Ishikawa (cell line): ENCODE data around the gene TTLL6.

Source experiments
- CEBPB ChIP-seq: IDR thresholded peaks from 2 replicates; pipeline ENCODE4 v1.6.1; 2012
- CREB1 ChIP-seq: IDR thresholded peaks from 2 replicates; pipeline ENCODE4 v1.6.1; 2012; ENCODE audit warnings: low read depth
- EGR1 ChIP-seq: IDR thresholded peaks from 2 replicates; pipeline ENCODE4 v1.6.1; 2012
- EP300 ChIP-seq: IDR thresholded peaks from 2 replicates; pipeline ENCODE4 v1.6.1; 2012; ENCODE audit warnings: borderline replicate concordance
- FOXM1 ChIP-seq: IDR thresholded peaks from 2 replicates; pipeline ENCODE4 v1.6.1; 2012; ENCODE audit warnings: low read depth, borderline replicate concordance
- RAD21 ChIP-seq: IDR thresholded peaks from 2 replicates; pipeline ENCODE4 v1.6.1; 2012; ENCODE audit warnings: low read depth
- TAF1 ChIP-seq: IDR thresholded peaks from 2 replicates; pipeline ENCODE4 v1.6.1; 2012; ENCODE audit warnings: low read depth, mild to moderate bottlenecking
- TCF12 ChIP-seq: IDR thresholded peaks from 2 replicates; pipeline ENCODE4 v1.6.1; 2012; ENCODE audit warnings: low read depth
- TEAD4 ChIP-seq: IDR thresholded peaks from 2 replicates; pipeline ENCODE4 v1.6.1; 2012
- YY1 ChIP-seq: IDR thresholded peaks from 2 replicates; pipeline ENCODE4 v1.6.1; 2012; ENCODE audit warnings: low read depth
- ZBTB7A ChIP-seq: IDR thresholded peaks from 2 replicates; pipeline ENCODE4 v1.6.1; 2012; ENCODE audit warnings: low read depth
- TF ChIP-seq, protein P1 (sequence below): IDR thresholded peaks from 2 replicates; pipeline ENCODE4 v1.6.1; 2012; ENCODE audit warnings: low read depth, mild to moderate bottlenecking
- TF ChIP-seq, protein P2 (sequence below): IDR thresholded peaks from 2 replicates; pipeline ENCODE4 v1.6.1; 2012
- TF ChIP-seq, protein P3 (sequence below): IDR thresholded peaks from 2 replicates; pipeline ENCODE4 v1.6.1; 2012

DNA sequence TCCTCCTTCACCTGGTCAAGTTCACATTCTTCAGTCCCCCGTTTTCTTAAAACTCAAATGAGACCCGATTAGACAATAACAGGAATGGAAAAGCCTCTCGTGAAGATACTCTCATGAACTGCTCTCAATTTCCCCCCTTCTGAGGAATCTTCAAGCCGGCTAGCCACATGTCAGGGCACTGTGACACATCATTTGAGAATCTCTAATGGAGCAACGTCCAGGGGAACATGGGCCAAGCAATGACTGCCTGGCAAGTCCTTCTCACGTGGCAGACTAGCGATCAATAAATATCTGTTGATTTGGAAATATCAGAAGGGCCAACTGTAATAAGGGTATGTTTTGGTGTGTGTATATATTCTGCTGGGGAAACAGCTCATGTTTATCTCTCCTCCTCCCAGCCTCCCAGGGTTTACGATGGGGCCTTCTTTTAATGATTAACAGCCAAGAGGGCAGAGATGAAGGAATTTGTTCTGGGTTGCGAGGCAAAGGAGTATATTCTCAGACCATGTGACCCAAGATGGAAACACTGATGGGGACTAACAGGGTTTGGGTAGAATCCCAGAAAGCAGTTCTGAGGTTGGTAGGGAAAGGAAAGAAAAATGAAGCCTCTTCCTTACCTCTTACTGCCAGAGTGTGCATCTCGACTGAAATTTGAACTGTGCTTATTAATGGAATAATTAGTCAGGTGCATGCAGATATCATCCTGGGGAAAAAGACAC lies 21.4 kb downstream of the TTLL6 start:
- TF ChIP-seq, protein P1, sequence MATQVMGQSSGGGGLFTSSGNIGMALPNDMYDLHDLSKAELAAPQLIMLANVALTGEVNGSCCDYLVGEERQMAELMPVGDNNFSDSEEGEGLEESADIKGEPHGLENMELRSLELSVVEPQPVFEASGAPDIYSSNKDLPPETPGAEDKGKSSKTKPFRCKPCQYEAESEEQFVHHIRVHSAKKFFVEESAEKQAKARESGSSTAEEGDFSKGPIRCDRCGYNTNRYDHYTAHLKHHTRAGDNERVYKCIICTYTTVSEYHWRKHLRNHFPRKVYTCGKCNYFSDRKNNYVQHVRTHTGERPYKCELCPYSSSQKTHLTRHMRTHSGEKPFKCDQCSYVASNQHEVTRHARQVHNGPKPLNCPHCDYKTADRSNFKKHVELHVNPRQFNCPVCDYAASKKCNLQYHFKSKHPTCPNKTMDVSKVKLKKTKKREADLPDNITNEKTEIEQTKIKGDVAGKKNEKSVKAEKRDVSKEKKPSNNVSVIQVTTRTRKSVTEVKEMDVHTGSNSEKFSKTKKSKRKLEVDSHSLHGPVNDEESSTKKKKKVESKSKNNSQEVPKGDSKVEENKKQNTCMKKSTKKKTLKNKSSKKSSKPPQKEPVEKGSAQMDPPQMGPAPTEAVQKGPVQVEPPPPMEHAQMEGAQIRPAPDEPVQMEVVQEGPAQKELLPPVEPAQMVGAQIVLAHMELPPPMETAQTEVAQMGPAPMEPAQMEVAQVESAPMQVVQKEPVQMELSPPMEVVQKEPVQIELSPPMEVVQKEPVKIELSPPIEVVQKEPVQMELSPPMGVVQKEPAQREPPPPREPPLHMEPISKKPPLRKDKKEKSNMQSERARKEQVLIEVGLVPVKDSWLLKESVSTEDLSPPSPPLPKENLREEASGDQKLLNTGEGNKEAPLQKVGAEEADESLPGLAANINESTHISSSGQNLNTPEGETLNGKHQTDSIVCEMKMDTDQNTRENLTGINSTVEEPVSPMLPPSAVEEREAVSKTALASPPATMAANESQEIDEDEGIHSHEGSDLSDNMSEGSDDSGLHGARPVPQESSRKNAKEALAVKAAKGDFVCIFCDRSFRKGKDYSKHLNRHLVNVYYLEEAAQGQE, result no peak
- no peak for TF ChIP-seq FOXM1
- TF ChIP-seq, protein P2, sequence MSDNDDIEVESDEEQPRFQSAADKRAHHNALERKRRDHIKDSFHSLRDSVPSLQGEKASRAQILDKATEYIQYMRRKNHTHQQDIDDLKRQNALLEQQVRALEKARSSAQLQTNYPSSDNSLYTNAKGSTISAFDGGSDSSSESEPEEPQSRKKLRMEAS, result no peak
- no peak for TF ChIP-seq EGR1
- no peak for TF ChIP-seq EP300
- no peak for TF ChIP-seq YY1
- no peak for TF ChIP-seq CREB1
- TF ChIP-seq RAD21, result no peak
- TF ChIP-seq TAF1, result no peak
- no peak for TF ChIP-seq ZBTB7A
- TF ChIP-seq TEAD4, result no peak
- TF ChIP-seq, protein P3, sequence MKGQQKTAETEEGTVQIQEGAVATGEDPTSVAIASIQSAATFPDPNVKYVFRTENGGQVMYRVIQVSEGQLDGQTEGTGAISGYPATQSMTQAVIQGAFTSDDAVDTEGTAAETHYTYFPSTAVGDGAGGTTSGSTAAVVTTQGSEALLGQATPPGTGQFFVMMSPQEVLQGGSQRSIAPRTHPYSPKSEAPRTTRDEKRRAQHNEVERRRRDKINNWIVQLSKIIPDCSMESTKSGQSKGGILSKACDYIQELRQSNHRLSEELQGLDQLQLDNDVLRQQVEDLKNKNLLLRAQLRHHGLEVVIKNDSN, result no peak
- TF ChIP-seq CEBPB, result no peak
- TF ChIP-seq TCF12, result no peak
